GM12865 (cell line): ENCODE data around the gene OTUD4.

ENCODE experiments used
- DNase-seq: peaks from one replicate; pipeline ENCODE4 v3.0.0; 2010; ENCODE audit warnings: low read depth
- H3K4me3 ChIP-seq: 2 replicates; pipeline ENCODE4 v1.5.1; 2011; ENCODE audit warnings: mild to moderate bottlenecking, low read depth, low read length, control low read depth
- TF ChIP-seq, protein P1 (sequence below): IDR thresholded peaks from 2 replicates; pipeline ENCODE4 v1.5.1; 2011; ENCODE audit warnings: low read length, control low read depth, low read depth, inconsistent platforms; ENCODE audit not compliant: insufficient read depth; ENCODE audit errors: missing control alignments

OTUD4 gene

DNA sequence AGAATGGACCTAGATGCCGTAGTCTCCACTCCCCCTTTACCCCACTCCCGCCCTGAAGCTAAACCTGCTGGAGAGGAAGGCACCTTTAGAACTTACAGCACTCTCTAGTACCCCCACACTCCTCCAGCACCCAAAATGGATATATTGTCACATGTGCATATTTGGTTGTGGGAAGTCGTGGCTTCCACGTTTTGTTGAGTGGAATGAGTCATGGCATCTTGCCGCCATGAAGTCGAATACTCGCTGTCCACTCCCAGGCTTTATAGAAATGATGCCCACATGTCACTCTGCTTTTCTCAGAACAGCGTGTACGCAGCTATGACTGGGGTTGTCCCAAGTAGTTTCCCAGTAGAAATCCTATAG, 81.7 kb downstream of the OTUD4 start:
- peak; percentile 70 for DNase-seq
- peak overlapping the region; percentile 53 for H3K4me3 ChIP-seq
- TF ChIP-seq, protein P1, sequence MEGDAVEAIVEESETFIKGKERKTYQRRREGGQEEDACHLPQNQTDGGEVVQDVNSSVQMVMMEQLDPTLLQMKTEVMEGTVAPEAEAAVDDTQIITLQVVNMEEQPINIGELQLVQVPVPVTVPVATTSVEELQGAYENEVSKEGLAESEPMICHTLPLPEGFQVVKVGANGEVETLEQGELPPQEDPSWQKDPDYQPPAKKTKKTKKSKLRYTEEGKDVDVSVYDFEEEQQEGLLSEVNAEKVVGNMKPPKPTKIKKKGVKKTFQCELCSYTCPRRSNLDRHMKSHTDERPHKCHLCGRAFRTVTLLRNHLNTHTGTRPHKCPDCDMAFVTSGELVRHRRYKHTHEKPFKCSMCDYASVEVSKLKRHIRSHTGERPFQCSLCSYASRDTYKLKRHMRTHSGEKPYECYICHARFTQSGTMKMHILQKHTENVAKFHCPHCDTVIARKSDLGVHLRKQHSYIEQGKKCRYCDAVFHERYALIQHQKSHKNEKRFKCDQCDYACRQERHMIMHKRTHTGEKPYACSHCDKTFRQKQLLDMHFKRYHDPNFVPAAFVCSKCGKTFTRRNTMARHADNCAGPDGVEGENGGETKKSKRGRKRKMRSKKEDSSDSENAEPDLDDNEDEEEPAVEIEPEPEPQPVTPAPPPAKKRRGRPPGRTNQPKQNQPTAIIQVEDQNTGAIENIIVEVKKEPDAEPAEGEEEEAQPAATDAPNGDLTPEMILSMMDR, result no peak

DNA sequence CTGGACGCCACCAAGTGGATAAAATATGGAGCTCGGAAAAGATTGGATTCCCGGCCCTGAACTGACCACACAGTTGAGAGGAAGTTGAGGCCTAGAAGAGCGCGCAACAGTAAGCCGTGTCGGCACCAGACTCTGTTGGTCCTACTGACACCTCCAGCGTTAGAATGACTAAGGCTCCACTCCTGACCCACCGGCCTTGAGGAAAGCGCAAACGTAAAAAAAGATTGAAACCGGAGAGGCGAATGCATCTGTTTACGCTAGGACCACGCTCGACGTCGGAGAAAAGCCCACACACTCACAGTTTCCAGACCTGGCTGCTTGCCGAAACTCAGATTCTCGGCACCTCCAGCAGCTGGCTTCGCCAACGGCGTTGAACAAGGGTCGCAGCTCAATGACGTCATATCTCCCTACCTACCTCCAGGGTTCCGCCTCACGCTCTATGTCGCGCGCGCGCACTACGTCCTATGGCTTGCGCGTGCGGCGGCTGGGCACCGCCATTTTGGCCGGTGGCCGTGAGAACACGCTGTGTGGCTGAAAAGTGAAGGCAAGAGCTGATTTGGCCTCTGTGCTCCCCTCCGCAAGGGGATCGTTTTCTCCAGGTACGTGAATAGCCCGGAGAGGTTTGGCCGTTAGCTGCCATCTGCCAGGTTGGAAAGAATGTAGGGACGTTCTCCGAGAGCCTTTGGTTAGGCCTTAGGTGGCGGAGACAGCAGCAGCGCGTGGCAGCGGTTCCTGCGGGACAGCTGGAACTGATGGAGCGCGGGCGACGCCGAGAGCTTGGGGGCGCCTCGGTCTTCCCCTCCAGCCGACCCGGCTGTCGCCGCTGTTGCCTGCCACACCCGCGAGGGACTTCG, 82.3 kb downstream of the OTUD4 start, which contains the start of the genes ABCE1 and ANAPC10:
ABCE1 (plus strand) TSS at position 491 of the 854 bp plus-strand sequence. CDS start 6,102 bp downstream, outside the sequence.
ANAPC10 (minus strand) TSS at position 376 of the 854 bp plus-strand sequence. CDS start 2,097 bp downstream, outside the sequence.
- peak; percentile 98 for DNase-seq
- H3K4me3 ChIP-seq, result peak within 1 kb of the TSS; percentile 53
- TF ChIP-seq, protein P1, result no peak

DNA sequence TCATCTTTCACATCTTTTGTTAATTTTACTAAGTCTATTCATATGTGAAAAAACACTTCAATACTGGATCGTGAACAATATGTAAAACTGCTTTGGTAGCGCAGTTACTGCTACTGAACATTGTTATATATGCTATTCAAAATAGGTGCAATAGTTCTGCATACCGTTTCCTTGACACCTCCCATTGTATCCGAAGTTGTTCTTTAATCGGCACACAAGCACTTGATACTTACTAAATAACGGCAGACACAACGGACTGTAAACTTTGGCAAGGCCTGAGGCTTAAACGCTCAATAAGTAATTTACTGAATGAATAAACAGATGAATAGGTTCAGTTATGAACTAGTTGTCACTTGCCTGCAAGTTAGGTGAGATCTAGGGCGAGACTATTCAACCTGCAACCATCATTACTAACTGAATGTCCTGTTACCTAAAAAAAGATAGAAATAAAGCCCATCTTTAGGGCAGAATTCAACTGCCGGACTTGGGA, 83.0 kb downstream of the OTUD4 start:
- TF ChIP-seq, protein P1, result no peak
- DNase-seq, result peak; percentile 16
- H3K4me3 ChIP-seq, result peak overlapping the region; percentile 53

DNA sequence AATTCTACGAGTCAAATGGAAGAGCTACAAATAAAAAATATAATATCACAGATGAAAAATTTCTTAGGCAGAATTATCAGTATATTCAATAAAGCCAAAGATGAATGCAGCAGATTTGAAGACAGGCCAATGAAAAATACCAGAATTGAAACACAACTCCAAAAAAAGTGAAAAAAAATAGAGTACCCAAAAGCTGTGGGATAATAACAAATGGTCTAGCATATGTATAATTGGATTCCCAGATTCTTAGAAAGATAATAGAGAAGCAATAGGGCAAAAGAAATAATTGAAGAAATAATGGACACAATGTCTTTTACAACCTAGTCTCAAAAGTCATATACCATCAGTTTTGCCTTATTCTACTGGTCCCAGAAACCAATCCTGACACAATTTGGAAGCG, 86.8 kb downstream of the OTUD4 start:
- TF ChIP-seq, protein P1, result no peak
- DNase-seq, result no peak
- no peak overlapping the region for H3K4me3 ChIP-seq

DNA sequence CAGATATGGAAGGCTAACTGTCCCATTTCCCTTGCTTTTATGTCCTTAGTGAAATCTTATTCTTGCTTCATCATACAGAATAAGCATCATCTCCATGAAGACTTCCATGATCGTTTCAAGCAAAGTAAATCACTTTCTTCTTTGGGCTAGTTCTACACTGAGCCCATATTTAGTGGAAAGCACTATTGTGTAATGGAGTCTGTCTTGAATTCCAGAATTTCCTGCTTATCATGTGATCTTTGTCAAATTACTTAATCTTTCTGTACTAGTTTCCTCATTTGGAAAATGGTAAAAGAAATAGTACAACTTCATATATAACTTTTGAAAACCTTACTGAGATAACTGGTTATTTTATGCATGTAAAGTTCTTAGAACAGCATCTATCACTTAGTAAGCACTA, 90.0 kb downstream of the OTUD4 start:
- H3K4me3 ChIP-seq, result no peak overlapping the region
- DNase-seq, result no peak
- TF ChIP-seq, protein P1, result no peak

DNA sequence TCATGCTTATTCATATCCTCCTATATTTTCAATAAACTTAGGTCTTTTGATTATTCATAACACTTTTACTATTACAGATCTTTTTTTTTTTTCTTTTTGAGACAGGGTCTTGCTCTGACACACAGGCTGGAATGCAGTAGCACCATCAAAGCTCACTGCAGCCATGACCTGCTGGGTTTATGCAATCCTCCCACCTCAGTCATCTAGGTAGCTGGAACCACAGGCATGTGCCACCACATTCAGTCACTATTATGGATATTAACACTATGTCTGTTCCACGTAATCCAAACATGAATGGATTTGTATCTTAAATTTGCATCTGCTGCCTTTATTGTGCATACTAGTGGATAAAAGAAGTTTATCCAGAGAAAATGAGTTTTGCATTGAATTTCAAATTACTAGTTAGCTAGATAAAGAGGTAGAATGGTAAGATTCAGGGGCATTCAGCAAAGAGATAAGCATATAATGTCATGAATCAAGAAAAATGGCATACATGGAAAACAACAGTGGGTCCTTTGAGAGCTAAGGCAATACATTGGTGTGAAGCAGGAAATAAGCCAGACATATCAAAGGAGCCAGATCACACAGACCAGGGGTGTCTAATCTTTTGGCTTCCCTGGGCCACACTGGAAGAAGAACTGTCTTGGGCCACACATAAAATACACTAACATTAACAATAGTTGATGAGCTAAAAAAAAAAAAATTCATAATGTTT, 96.3 kb downstream of the OTUD4 start:
- TF ChIP-seq, protein P1, result no peak
- H3K4me3 ChIP-seq, result no peak overlapping the region
- DNase-seq, result no peak
